SU-DHL-6 (cell line): ENCODE results near the gene CACTIN.

Source experiments
- H2AFZ ChIP-seq: fragments of 200-600 bp; sonication (generic); 2 replicates; pipeline ENCODE4 v1.6.1; 2014; ENCODE audit warnings: low read depth, mild to moderate bottlenecking, moderate library complexity, mixed read lengths, antibody characterized with exemption, low read length; ENCODE audit not compliant: severe bottlenecking
- H3F3A ChIP-seq: fragments of 200-600 bp; shearing (Covaris generic); 2 replicates; pipeline ENCODE4 v1.6.0; 2016; ENCODE audit warnings: antibody characterized with exemption, mild to moderate bottlenecking; ENCODE audit not compliant: insufficient read depth
- H3K27ac ChIP-seq: fragments of 200-600 bp; sonication (generic); 2 replicates; pipeline ENCODE4 v1.5.1; 2016; ENCODE audit warnings: low read depth, mild to moderate bottlenecking, low read length, moderate library complexity, mixed read lengths
- H3K27me3 ChIP-seq: fragments of 200-600 bp; sonication (generic), shearing (Covaris generic); 2 replicates; pipeline ENCODE4 v1.6.0; 2014; ENCODE audit warnings: mild to moderate bottlenecking, low read length
- H3K36me3 ChIP-seq: fragments of 200-600 bp; sonication (generic); 2 replicates; pipeline ENCODE4 v1.6.1; 2014; ENCODE audit warnings: mild to moderate bottlenecking, low read length, mixed read lengths
- H3K4me2 ChIP-seq: fragments of 300-600, 200-600 bp; shearing (Covaris generic), sonication (generic); 2 replicates; pipeline ENCODE4 v1.6.0; 2014; ENCODE audit warnings: low read length, low read depth, mild to moderate bottlenecking; ENCODE audit not compliant: poor library complexity, severe bottlenecking
- H3K4me3 ChIP-seq: fragments of 200-600 bp; sonication (generic); 2 replicates; pipeline ENCODE4 v1.5.1; 2014; ENCODE audit warnings: antibody characterized with exemption, low read length, mild to moderate bottlenecking, mixed read lengths; ENCODE audit not compliant: insufficient read depth, poor library complexity, severe bottlenecking
- H3K79me2 ChIP-seq: fragments of 200-600 bp; sonication (generic); 2 replicates; pipeline ENCODE4 v1.6.1; 2014; ENCODE audit warnings: mild to moderate bottlenecking, low read length, moderate library complexity; ENCODE audit not compliant: insufficient read depth
- H3K9ac ChIP-seq: fragments of 200-600 bp; sonication (generic); 2 replicates; pipeline ENCODE4 v1.7.0; 2014; ENCODE audit warnings: mild to moderate bottlenecking, low read length
- H3K9me2 ChIP-seq: fragments of 200-600 bp; sonication (generic); replicated peaks from 2 replicates; pipeline ENCODE4 v1.6.1; 2014; ENCODE audit warnings: low read length; ENCODE audit not compliant: insufficient read depth
- H3K9me3 ChIP-seq: fragments of 200-600 bp; sonication (generic); 2 replicates; pipeline ENCODE4 v1.6.1; 2014; ENCODE audit warnings: low read length, mixed read lengths; ENCODE audit not compliant: insufficient read depth
- H4K20me1 ChIP-seq: fragments of 200-600 bp; sonication (generic); 2 replicates; pipeline ENCODE4 v1.6.1; 2014; ENCODE audit warnings: low read depth, mild to moderate bottlenecking, antibody characterized with exemption, low read length, moderate library complexity, mixed read lengths
- EZH2phosphoT487 ChIP-seq: fragments of 200-600 bp; sonication (generic), shearing (Covaris generic); conservative IDR thresholded peaks from 2 replicates; pipeline ENCODE4 v1.6.1; 2018; ENCODE audit warnings: mild to moderate bottlenecking, antibody characterized with exemption, low read length, moderate library complexity, mixed read lengths
- TF ChIP-seq, protein P1 (sequence below): fragments of 200-600 bp; sonication (generic); IDR thresholded peaks from one replicate; pipeline ENCODE4 v1.5.1; 2017; ENCODE audit warnings: antibody characterized with exemption, mild to moderate bottlenecking, low read length, moderate library complexity; ENCODE audit not compliant: insufficient read depth, poor library complexity, severe bottlenecking

Gene CACTIN

DNA sequence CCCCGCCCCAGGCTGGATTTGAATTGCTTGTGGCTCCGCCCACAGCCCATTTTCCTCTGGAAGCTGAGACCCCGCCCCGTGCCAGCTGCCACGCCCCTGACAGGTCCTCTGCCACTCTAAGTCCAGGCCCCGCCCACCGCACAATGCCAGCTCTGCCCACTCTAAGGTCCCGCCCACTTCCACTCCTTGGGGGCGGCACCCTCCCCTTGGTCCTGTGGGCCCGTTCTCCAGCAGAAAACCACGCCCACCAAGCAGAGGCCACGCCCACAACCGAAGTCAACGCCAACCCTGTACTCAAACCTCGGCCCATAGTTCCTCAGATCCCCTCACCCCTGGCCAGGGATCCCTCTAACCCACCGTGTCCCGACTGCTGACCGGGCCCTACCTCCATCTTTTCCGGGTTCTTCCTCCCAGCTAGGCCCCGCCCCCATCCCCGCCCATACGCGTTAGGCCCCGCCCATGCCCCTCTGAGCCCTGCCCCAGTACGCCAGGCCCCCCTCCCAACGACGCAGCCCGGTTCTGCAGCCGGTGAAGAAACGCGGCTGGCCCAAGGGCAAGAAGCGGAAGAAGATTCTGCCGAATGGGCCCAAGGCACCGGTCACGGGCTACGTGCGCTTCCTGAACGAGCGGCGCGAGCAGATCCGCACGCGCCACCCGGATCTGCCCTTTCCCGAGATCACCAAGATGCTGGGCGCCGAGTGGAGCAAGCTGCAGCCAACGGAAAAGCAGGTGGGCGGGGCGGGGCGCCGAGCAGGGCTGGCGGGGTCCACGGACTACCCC lies 52.5 kb downstream of the CACTIN start:
- H3K9ac ChIP-seq, result no peak overlapping the region; the same call in 1 of the 2 replicates
- H3K4me2 ChIP-seq, result peak overlapping the region; percentile 89
- no peak overlapping the region for H3K27ac ChIP-seq
- peak overlapping the region; percentile 78 for H3K4me3 ChIP-seq
- H2AFZ ChIP-seq, result no peak overlapping the region
- no peaks in the 10 kb centered on the region for H3F3A ChIP-seq
- no peaks in the 10 kb centered on the region for H3K36me3 ChIP-seq
- no peaks in the 10 kb centered on the region for H3K27me3 ChIP-seq
- TF ChIP-seq, protein P1, sequence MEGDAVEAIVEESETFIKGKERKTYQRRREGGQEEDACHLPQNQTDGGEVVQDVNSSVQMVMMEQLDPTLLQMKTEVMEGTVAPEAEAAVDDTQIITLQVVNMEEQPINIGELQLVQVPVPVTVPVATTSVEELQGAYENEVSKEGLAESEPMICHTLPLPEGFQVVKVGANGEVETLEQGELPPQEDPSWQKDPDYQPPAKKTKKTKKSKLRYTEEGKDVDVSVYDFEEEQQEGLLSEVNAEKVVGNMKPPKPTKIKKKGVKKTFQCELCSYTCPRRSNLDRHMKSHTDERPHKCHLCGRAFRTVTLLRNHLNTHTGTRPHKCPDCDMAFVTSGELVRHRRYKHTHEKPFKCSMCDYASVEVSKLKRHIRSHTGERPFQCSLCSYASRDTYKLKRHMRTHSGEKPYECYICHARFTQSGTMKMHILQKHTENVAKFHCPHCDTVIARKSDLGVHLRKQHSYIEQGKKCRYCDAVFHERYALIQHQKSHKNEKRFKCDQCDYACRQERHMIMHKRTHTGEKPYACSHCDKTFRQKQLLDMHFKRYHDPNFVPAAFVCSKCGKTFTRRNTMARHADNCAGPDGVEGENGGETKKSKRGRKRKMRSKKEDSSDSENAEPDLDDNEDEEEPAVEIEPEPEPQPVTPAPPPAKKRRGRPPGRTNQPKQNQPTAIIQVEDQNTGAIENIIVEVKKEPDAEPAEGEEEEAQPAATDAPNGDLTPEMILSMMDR, result no peak
- no peak for TF ChIP-seq EZH2phosphoT487
- H3K9me2 ChIP-seq, result no peaks in the 10 kb centered on the region
- no peaks in the 10 kb centered on the region for H4K20me1 ChIP-seq
- H3K79me2 ChIP-seq, result no peaks in the 10 kb centered on the region
- no peaks in the 10 kb centered on the region for H3K9me3 ChIP-seq

DNA sequence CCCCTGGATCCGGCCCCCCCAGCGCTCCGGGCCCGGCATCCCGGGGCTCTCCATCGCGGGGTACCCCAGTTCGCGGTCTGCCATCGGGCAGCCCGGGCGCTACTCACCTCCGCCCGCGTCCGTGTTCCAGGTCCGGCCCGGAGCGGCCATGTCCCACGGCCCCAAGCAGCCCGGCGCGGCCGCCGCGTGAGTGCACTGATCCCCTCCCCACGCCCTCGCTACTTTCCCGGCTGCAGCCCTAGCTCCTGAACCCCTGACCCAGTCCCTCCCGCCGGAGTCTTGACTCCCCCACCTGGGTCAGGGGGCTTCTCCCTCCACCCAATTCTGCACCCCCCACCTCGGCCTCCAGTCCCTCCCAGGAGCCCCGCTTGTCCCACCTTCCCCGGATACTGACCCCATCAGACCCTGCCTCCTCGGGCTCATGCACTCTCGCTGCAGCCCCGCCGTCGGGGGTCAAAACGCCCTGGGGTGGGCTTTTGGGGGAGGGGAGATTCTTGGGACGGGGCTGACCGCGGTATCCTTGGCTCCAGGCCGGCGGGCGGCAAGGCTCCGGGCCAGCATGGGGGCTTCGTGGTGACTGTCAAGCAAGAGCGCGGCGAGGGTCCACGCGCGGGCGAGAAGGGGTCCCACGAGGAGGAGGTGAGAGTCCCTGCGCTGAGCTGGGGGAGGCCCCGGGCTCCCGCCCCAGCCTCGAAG lies 53.3 kb downstream of the CACTIN start:
- no peaks in the 10 kb centered on the region for H3K9me2 ChIP-seq
- H2AFZ ChIP-seq, result no peak overlapping the region
- H3F3A ChIP-seq, result no peaks in the 10 kb centered on the region
- TF ChIP-seq, protein P1, result no peak
- no peak for TF ChIP-seq EZH2phosphoT487
- no peaks in the 10 kb centered on the region for H3K79me2 ChIP-seq
- H3K4me2 ChIP-seq, result peak overlapping the region; percentile 89
- H3K27me3 ChIP-seq, result no peaks in the 10 kb centered on the region
- H3K4me3 ChIP-seq, result peak overlapping the region; percentile 78
- H3K9ac ChIP-seq, result peak overlapping the region; percentile 79
- no peaks in the 10 kb centered on the region for H3K9me3 ChIP-seq
- no peaks in the 10 kb centered on the region for H4K20me1 ChIP-seq
- no peak overlapping the region; the same call in 1 of the 2 replicates for H3K27ac ChIP-seq
- no peaks in the 10 kb centered on the region for H3K36me3 ChIP-seq

DNA sequence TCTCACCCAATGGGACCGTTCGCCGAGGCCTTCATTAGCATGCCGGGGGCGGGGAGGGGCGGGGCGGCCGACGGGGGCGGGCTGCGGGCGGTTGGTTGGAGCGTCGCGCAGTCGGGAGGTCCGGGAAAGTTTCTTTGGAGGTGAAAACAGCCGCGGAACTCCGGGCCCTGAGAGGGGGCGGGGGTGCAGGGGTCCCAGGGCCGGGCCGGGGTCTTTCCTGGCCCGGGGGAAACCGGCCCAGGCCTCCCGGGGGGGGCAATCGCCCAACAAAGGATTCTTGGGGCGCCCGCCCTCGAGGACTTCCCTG lies 53.8 kb downstream of the CACTIN start, which contains the start of gene HMG20B:
Gene HMG20B (plus strand): TSS at position 90 of the 307 bp plus-strand sequence. CDS start 366 bp downstream, outside the sequence.
- Histone ChIP-seq H4K20me1 (no peaks in the 10 kb centered on the region), H3K9me3 (no peaks in the 10 kb centered on the region), H3F3A (no peaks in the 10 kb centered on the region), H3K4me2 (peak within 1 kb of the TSS; percentile 89), H3K27ac (no peak within 1 kb of the TSS; the same call in 1 of the 2 replicates), H2AFZ (peak within 1 kb of the TSS; percentile 71), H3K4me3 (peak within 1 kb of the TSS; percentile 78), H3K36me3 (no peaks in the 10 kb centered on the region), H3K27me3 (no peaks in the 10 kb centered on the region), H3K9ac (peak within 1 kb of the TSS; percentile 79), H3K9me2 (no peaks in the 10 kb centered on the region), H3K79me2 (no peaks in the 10 kb centered on the region)
- TF ChIP-seq, protein P1, result no peak
